GM19397 (cell line): ENCODE results near the gene SC5D.

Experiments used
- ATAC-seq: cut with Tn5 transposase; IDR thresholded peaks from one replicate; pipeline ENCODE4 v1.9.1; 2021; ENCODE audit warnings: mild to moderate bottlenecking, moderate library complexity; ENCODE audit not compliant: unreplicated experiment

The SC5D gene

DNA sequence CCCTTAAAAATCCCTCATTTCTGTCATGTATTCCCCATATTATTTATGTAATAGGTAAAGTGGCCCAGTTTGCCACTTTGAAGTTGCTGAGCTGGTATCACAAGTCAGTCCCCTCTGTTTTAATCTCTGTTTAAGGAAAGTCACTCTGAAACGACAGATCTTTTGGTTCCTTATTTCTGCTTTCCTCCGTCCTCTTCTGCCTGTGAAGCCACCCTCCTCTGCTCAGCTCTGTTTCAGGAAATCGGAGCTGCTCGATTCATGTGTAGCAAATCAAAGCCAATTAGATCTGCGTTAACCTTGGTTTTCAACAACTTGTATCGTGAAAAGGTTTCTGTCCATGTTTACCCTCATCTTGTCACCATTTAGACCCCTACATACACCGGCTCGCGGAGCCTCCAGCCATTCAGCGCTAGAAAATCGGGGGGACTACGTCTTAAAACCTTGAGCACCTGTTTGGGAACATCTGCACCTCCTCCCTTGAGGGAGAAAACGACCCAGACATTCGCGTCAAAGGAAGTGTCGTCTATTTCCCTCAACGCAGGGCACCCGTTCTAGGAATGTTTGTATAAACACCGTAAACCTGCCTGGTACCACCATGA is 576 bp upstream of the SC5D start:
- ATAC-seq = peak; percentile 23

GRCh38 chr11:121293288-121293594 is 670 bp downstream of the SC5D start:
- ATAC-seq = no peak

- ATAC-seq = no peak
Observed at GRCh38 chr11:121295246-121296029, 2.9 kb downstream of the SC5D start.

DNA sequence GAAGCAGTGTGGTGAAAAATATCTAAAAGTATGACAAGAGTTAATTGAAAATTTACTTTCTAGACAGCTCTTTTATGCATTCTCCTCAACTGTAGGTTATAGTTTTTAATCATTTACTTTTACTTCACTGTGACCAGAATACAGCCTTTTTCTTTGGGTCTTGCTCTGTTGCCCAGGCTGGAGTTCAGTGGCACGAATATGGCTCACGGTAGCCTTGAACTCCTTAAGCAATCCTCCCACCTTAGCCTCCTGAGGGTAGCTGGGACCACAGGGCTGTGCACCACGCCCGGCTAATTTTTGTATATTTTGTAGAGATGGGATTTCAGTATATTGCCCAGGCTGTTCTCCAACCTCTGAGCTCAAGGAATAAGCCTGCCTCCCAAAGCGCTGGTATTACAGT is 5.3 kb downstream of the SC5D start:
- no peak for ATAC-seq

DNA sequence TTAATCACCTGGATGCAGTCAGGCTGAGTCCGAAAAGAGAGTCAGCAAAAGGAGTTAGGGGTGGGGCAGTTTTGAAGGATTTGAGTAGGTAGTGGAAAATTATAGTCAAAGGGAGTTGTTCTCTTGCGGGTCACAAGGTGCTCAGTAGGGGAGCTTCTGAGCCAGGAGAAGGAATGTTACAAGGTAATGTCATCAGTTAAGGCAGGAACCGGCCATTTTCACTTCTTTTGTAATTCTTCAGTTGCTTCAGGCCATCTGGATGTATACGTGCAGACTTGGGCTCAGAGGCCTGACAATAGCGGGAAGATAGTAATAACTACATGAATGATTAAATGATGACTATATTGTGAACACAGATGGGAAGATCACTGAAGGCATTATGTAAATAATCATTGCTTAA is 6.2 kb downstream of the SC5D start:
- no peak for ATAC-seq

- no peak for ATAC-seq
Observed at GRCh38 chr11:121299417-121299816, 6.8 kb downstream of the SC5D start.

DNA sequence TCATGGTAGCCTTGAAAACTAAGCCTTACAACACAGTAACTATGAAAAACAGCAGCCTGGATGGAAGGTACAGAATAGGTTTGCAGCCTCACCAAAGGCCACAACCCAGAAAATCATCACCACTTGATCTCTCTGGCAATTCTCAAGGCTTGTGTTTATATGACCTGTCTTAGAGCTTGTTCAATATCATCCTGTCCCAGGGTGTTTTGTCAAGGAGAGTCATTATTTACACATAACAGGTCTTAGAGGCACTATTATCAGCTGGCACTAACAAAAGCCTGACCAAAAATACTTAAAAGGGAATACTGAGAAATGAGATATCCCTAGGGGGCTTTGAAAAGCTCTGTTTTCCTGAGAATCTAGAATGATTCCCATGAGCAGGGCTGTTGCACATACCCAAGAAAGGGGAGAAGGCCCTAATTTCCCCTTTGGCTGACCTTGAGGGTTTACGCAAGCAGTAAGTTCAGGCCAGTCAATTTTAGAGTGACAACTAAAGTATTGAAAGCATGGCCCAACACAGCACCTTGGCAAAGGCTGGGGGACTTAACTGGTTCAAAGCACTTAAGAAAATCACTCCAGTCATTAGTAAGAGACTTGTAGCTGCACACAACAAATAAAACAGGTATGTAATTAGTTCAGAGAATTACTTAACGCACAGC is 7.9 kb downstream of the SC5D start:
- ATAC-seq = no peak

GRCh38 chr11:121300972-121301699 is 8.6 kb downstream of the SC5D start:
- ATAC-seq = no peak

DNA sequence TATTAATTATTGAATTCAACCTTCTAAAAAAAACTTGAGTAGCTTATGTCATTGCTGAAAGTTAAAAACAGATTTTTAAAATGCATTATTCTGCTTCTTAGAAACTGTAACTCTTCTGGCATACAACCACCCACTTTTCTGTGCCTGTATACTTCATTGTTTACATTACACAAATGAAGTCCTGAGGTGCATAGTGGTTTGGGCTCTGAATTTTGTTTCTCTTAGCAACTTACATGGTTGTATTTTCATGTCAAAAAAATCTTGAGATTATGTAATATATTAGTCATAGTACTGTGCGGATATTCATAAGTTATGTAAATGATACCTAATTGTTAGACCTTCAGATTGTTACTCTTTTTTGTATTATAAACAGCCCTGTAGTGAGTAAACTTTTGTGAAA is 12.2 kb downstream of the SC5D start:
- no peak for ATAC-seq

- ATAC-seq = no peak
Observed at GRCh38 chr11:121308816-121309215, 16.2 kb downstream of the SC5D start.

GRCh38 chr11:121309688-121310087 is 17.1 kb downstream of the SC5D start:
- ATAC-seq = peak; percentile 79

DNA sequence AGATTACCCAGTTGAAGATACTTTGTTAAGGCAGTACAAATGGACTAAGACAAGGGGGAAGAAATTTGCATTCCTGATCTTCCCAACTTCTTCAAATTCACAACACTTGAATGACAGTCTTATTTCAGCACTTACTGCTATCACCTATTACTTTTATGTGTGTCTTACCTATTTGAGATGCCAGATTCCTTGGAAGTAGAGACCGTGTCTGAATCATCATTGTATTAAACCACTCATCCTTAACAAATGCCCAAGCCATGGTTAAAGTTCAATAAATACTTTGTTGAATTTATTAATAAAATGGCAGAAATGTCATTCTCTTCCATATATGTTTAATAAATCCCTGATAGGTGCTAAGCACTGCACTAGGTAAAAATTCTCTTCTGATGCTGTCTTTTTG is 18.3 kb downstream of the SC5D start:
- no peak for ATAC-seq

DNA sequence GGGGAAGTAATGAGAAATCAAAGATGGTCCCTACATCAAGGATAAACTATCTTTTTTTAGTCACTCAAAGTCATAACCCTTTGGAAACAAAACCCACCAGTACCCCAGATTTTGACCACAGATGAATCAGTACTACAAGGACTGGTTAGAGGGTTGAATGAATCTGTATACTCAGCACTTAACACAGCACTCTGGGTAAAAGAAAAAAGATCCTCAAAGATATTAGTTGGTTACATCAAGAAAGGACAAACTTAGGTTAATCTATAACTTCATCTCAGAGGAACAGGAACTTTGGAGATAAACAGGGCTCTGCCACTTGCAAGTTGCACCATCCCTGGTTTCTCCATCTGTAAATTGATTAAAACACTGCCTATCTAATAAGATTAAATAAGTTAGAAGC is 18.8 kb downstream of the SC5D start:
- no peak for ATAC-seq

DNA sequence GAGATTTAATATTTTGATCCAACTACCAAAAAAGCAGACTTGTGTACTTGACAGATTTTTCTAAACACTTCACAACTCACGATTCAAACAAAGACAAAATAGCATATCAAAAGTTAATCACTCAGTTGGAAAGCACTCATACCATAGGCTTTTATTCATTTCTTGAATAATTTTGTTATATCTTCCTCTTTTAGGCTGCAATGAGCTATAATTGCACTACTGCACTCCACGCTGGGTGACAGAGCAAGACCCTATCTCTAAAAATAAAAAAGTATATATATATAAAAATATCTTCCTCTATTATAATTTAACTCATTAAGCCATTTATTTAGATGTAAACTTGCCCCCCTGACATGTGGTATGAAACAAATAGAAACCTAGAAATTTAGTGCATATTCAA is 19.9 kb downstream of the SC5D start:
- ATAC-seq = no peak

- no peak for ATAC-seq
Observed at GRCh38 chr11:121318848-121319834, 26.6 kb downstream of the SC5D start.

- ATAC-seq = no peak
Observed at GRCh38 chr11:121321614-121322243, 29.2 kb downstream of the SC5D start.

DNA sequence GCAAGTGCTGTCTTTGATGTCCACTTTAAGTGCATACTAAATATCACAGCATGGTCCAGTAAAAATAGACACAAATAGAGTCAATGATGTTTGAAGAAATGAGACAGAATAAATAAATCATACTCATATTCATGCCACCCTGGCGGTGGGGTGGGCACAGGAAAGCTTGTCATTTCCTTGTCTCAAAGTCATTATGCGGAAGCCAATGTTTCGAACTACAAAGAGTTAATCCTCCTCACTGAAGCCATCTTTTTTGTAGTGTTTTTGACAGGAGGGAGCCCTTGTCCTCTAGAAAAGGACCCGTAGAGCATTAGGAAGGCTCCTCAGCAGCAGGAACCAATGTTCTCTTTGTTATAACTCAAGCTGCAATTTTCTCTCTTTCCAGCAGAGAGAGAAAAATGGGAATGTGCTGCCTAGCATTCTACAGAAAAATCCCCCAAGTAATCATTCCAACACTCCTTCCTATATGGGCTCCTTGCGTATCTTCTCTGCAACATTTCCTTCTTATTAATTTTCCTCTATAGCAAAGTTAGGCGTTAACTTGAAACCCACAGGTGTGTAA is 30.6 kb downstream of the SC5D start:
- ATAC-seq = no peak

DNA sequence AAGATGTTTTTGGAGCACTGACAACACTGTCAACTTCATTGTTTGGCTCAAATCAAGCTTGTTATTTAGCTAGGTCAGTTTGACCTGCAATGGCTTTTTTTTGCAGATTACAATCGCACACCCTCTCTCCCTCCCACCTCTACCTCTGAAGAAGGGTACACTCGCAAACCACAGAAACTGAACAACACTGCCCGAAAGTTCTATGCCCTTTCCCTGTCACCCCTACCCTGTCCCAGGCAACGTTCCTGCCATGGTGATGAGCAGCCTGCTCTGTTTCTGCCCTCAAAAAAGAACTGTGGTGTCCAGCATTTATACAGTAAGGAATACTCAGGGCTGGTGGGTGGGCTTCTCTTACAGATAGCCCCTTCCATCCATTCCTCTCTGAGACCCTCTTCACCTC is 33.7 kb downstream of the SC5D start:
- ATAC-seq = no peak

DNA sequence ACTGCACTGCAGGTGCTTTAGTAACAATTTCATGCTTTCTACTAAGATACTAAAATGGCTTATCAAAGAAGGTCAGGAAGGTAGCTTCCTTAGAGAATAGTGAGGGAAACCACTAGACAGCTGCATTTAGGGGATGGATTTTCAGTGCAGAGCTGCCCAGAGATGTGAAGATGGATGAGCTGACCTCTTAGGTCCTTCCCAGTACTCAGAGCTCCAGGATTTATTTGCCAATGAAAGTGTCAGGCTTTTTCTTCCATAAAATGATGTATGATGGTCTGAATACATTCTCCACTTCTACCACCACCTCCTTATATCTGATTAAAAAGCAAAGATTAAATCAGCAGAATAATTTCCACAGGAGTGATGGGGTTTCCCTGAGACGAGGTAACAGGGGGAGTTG is 35.0 kb downstream of the SC5D start:
- no peak for ATAC-seq
